Upper lobe of left lung (tissue), 6 donors: ENCODE measurements around the gene SPINK1. TPM values are rescaled to one million over a fixed set of nuclear protein-coding genes. Genes with fewer than 3 reads are reported as not detected.

Experiments
- ATAC-seq, 2 donors: fragments of 200-7000 bp; cut with Tn5 transposase; one replicate each; pipeline ENCODE4 v1.9.1; 2022; ENCODE audit warnings: mild to moderate bottlenecking in 2 of 2, moderate library complexity in 2 of 2; ENCODE audit not compliant: low FRiP score in 2 of 2
- DNase-seq, 2 donors: peaks; one replicate each; pipeline ENCODE4 v3.0.0-alpha.2; 2019 to 2020
- H3K27ac ChIP-seq, 4 donors: fragments of 200-600 bp; sonication (generic); one replicate each; pipeline ENCODE4 v1.5.1; 2016 to 2019
- H3K27me3 ChIP-seq, 4 donors: fragments of 200-600 bp; sonication (generic); one replicate each; pipeline ENCODE4 v1.5.1; 2017 to 2019
- H3K36me3 ChIP-seq, 4 donors: fragments of 200-600 bp; sonication (generic); one replicate each; pipeline ENCODE4 v1.5.1; 2016 to 2019
- H3K4me1 ChIP-seq, 4 donors: fragments of 200-600 bp; sonication (generic); one replicate each; pipeline ENCODE4 v1.5.1; 2018 to 2019
- H3K4me3 ChIP-seq, 4 donors: fragments of 200-600 bp; sonication (generic); one replicate each; pipeline ENCODE4 v1.5.1; 2017 to 2019; ENCODE audit warnings: mild to moderate bottlenecking in 2 of 4, moderate library complexity in 1 of 4
- H3K9me3 ChIP-seq, 4 donors: fragments of 200-600 bp; sonication (generic); one replicate each; pipeline ENCODE4 v1.5.1; 2018 to 2019
- CTCF ChIP-seq, 6 experiments: fragments of 450-650 bp in 4 of 6; fragments of 200-600 bp in 2 of 6; sonication (generic) in 2 of 6; IDR thresholded peaks; one replicate each; pipeline ENCODE4 v1.5.1; 2016 to 2019; ENCODE audit warnings: antibody characterized with exemption in 6 of 6
- EP300 ChIP-seq, 4 donors: sonication (generic); formaldehyde crosslinking; IDR thresholded peaks; one replicate each; pipeline ENCODE4 v1.5.1; 2017; ENCODE audit warnings: antibody characterized with exemption in 4 of 4, control low read depth in 2 of 4
- POLR2A ChIP-seq, 4 donors: fragments of 450-650 bp; IDR thresholded peaks; one replicate each; pipeline ENCODE4 v1.5.1; 2016 to 2017; ENCODE audit warnings: antibody characterized with exemption in 4 of 4, mild to moderate bottlenecking in 2 of 4
- POLR2AphosphoS5 ChIP-seq, 2 donors: sonication (generic); formaldehyde crosslinking; IDR thresholded peaks; one replicate each; pipeline ENCODE4 v1.5.1; 2017; ENCODE audit warnings: antibody characterized with exemption in 2 of 2
- WGBS, 2 donors: methylation state at CpG; one replicate each; pipeline ENCODE4 v1.1.5; 2017 to 2018; 5-methylcytosine and 5-hydroxymethylcytosine counted together
- total RNA-seq, 6 donors: library from RNA; depleted of rRNA in 4 of 6; stranded (reverse); fragments of >200 nt in 4 of 6; gene quantifications; one replicate each; pipeline versions ENCODE4 v1.1.0 to v1.2.1, GENCODE V29; 2016 to 2021
- donor health status: DM: no; HTN: no; CAD: no; lungs with moderate emphysema.
- donor health status: DM: no; HTN: yes; CAD: no; lungs with severe emphysema.

Gene SPINK1
- total RNA-seq, result 10 to 100 TPM in 2 of 6 donors, not detected in 4; 10.0 to 14.3 TPM

GRCh38 chr5:147831465-147831864 lies at the start of gene SPINK1:
SPINK1 (minus strand) TSS chr5:147831671; CDS start chr5:147831577, 94 bp downstream.
- H3K4me3 ChIP-seq, result no peak within 1 kb of the TSS
- no peak for ATAC-seq
- WGBS, 2 donors, result 95 to 96% methylated on average over 3 of the region's 3 CpGs

GRCh38 chr5:147880487-147880886 lies 49.0 kb upstream of the SPINK1 start:
- TF ChIP-seq CTCF (IDR thresholded peaks at IDR 0.05), result no peak
- H3K9me3 ChIP-seq, result no peaks in the 10 kb centered on the region
- H3K36me3 ChIP-seq, result no peaks in the 10 kb centered on the region
- DNase-seq (no peak), ATAC-seq (no peak)
- H3K4me3 ChIP-seq, result peak overlapping the region in 2 of 4 donors; percentile 16 to 36
- 89 to 96% methylated on average over 2 of the region's 2 CpGs for WGBS, 2 donors
- no peaks in the 10 kb centered on the region for H3K27me3 ChIP-seq
- no peaks in the 10 kb centered on the region for H3K4me1 ChIP-seq
- no peak overlapping the region for H3K27ac ChIP-seq

More at GRCh38 chr5:147831465-147831864, at the start of gene SPINK1:
- Histone ChIP-seq H3K9me3 (no peaks in the 10 kb centered on the region), H3K4me1 (no peaks in the 10 kb centered on the region), H3K27ac (no peak within 1 kb of the TSS), H3K27me3 (no peaks in the 10 kb centered on the region), H3K36me3 (no peaks in the 10 kb centered on the region)
- no peak for DNase-seq
- TF ChIP-seq POLR2AphosphoS5 (IDR thresholded peaks at IDR 0.05), result no peak
- no peak for TF ChIP-seq EP300 (IDR thresholded peaks at IDR 0.05)
- TF ChIP-seq CTCF (IDR thresholded peaks at IDR 0.05), result no peak
- TF ChIP-seq POLR2A (IDR thresholded peaks at IDR 0.05), result no peak

GRCh38 chr5:147879784-147880183 lies 48.3 kb upstream of the SPINK1 start:
- Histone ChIP-seq H3K4me1 (no peaks in the 10 kb centered on the region), H3K4me3 (peak overlapping the region in 2 of 4 donors; percentile 16 to 36), H3K27me3 (no peaks in the 10 kb centered on the region), H3K36me3 (no peaks in the 10 kb centered on the region), H3K9me3 (no peaks in the 10 kb centered on the region), H3K27ac (peak overlapping the region in 1 of 4 donors; percentile 42)
- WGBS, 2 donors, result 83 to 87% methylated on average over 3 of the region's 3 CpGs
- ATAC-seq (no peak), DNase-seq (no peak)
- TF ChIP-seq CTCF (IDR thresholded peaks at IDR 0.05) (no peak), EP300 (IDR thresholded peaks at IDR 0.05) (no peak), POLR2AphosphoS5 (IDR thresholded peaks at IDR 0.05) (no peak), POLR2A (IDR thresholded peaks at IDR 0.05) (no peak)

- ATAC-seq (no peak), DNase-seq (no peak)
- H3K27me3 ChIP-seq, result no peaks in the 10 kb centered on the region
- WGBS, 2 donors, result 46 to 53% methylated on average over 2 of the region's 2 CpGs
- TF ChIP-seq CTCF (IDR thresholded peaks at IDR 0.05) (no peak), POLR2A (IDR thresholded peaks at IDR 0.05) (peak in 1 of 4 donors; percentile 53)
- no peaks in the 10 kb centered on the region for H3K9me3 ChIP-seq
- no peaks in the 10 kb centered on the region for H3K36me3 ChIP-seq
- H3K27ac ChIP-seq, result peak within 1 kb of the TSS in 2 of 4 donors; percentile 37 to 52
- no peaks in the 10 kb centered on the region for H3K4me1 ChIP-seq
- peak within 1 kb of the TSS in 2 of 4 donors; percentile 16 to 36 for H3K4me3 ChIP-seq
These were observed 46.7 kb upstream of the SPINK1 start, which contains the start of gene SCGB3A2 for GRCh38 chr5:147878066-147878759. SCGB3A2 (plus strand) TSS chr5:147878711; CDS start chr5:147878804, 93 bp downstream.

GRCh38 chr5:147876626-147877025 lies 45.2 kb upstream of the SPINK1 start:
- ATAC-seq (no peak), DNase-seq (no peak)

More at GRCh38 chr5:147876626-147877025, 45.2 kb upstream of the SPINK1 start:
- no peak overlapping the region for H3K4me3 ChIP-seq
- no peak for TF ChIP-seq POLR2A (IDR thresholded peaks at IDR 0.05)
- TF ChIP-seq POLR2AphosphoS5 (IDR thresholded peaks at IDR 0.05), result no peak
- TF ChIP-seq CTCF (IDR thresholded peaks at IDR 0.05), result no peak
- TF ChIP-seq EP300 (IDR thresholded peaks at IDR 0.05), result no peak
- no peaks in the 10 kb centered on the region for H3K36me3 ChIP-seq
- WGBS, 2 donors, result 74 to 84% methylated on average over 2 of the region's 2 CpGs
- no peaks in the 10 kb centered on the region for H3K4me1 ChIP-seq
- H3K27me3 ChIP-seq, result no peaks in the 10 kb centered on the region
- no peak overlapping the region for H3K27ac ChIP-seq
- H3K9me3 ChIP-seq, result no peaks in the 10 kb centered on the region
